Measurements from ENCODE around the gene APBA1.

- no peak for TF ChIP-seq TOX (CRISPR knock-in tag; IDR thresholded peaks at IDR 0.05; ENCODE audit: borderline replicate concordance)
- TF ChIP-seq BACH2 (CRISPR knock-in tag; IDR thresholded peaks at IDR 0.05; ENCODE audit: borderline replicate concordance): no peak
- no peak for TF ChIP-seq TCF4 (CRISPR knock-in tag; IDR thresholded peaks at IDR 0.05; ENCODE audit: borderline replicate concordance)
- TF ChIP-seq, protein P1, sequence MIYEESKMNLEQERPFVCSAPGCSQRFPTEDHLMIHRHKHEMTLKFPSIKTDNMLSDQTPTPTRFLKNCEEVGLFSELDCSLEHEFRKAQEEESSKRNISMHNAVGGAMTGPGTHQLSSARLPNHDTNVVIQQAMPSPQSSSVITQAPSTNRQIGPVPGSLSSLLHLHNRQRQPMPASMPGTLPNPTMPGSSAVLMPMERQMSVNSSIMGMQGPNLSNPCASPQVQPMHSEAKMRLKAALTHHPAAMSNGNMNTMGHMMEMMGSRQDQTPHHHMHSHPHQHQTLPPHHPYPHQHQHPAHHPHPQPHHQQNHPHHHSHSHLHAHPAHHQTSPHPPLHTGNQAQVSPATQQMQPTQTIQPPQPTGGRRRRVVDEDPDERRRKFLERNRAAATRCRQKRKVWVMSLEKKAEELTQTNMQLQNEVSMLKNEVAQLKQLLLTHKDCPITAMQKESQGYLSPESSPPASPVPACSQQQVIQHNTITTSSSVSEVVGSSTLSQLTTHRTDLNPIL (CRISPR knock-in tag; IDR thresholded peaks at IDR 0.05; ENCODE audit: low read depth): no peak
- no peak for TF ChIP-seq ZFP3 (CRISPR knock-in tag; IDR thresholded peaks at IDR 0.05)
- no peak for TF ChIP-seq RARB (CRISPR knock-in tag; IDR thresholded peaks at IDR 0.05)
Measured at GRCh38 chr9:69382135-69382534, 290.0 kb downstream of the APBA1 start.

Measured in SK-N-SH treated with all-trans-retinoic acid at 6 μM for 48 hours (cell line).